GM10266 (cell line): ENCODE results near the gene GOLT1B.
"Not testable (repeated sequence)": the region's sequence is repeated elsewhere in the genome, so short reads cannot be mapped to it uniquely, and the experiment has no call there.

Experiments
- DNase-seq: peaks from one replicate; pipeline ENCODE4 v3.0.0; 2012; ENCODE audit errors: extremely low spot score
- TF ChIP-seq, protein P1 (sequence below): IDR thresholded peaks from 2 replicates; pipeline ENCODE4 v1.5.1; 2012; ENCODE audit warnings: mild to moderate bottlenecking, low read depth; ENCODE audit not compliant: control insufficient read depth, insufficient read depth; ENCODE audit errors: missing control alignments

GOLT1B gene

DNA sequence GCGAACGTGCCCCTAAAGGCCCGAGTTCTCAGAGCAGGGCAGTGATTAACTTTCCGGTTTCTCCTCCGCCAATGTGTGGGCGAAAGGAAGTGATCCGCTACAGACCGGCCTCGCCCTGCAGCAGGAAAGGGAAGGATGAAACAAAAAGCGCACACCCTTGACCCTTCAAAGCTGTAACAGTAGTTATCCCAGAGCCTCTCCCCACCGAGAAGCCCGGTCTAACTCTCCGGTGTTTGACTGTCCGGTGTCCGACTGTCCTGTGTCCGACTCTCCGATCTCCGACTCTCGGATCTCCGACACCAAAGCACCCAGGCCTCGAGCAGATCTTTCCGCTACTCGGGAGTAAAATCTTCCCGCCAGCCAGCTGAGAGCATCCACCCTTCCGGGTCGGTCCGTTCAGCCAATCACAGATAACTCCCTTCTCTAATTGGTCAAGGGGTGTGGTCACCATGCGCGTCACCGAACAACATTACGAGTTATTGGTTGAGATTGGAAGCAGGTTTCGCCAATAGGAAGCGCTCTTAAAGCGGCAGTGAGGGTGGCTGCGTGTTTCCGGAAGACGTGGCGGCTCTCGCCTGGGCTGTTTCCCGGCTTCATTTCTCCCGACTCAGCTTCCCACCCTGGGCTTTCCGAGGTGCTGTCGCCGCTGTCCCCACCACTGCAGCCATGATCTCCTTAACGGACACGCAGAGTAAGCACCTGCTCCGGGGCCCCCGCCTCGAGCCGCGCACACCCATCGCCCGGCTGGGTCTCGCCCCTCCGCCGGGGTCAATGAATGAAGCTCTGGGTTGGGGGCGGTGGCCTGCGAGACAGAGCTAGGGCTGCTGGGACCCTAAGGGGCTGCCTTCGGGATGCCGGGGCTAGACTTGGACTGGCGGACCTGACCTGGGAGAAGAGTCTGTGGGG is at the start of gene GOLT1B, which contains the start of gene RECQL:
Gene GOLT1B (plus strand): TSS at position 532 of the 906 bp plus-strand sequence. CDS start 135 bp downstream, at position 667.
Gene RECQL (minus strand): TSS at position 378 of the 906 bp plus-strand sequence. CDS start 2,065 bp downstream, outside the sequence.
- TF ChIP-seq, protein P1, sequence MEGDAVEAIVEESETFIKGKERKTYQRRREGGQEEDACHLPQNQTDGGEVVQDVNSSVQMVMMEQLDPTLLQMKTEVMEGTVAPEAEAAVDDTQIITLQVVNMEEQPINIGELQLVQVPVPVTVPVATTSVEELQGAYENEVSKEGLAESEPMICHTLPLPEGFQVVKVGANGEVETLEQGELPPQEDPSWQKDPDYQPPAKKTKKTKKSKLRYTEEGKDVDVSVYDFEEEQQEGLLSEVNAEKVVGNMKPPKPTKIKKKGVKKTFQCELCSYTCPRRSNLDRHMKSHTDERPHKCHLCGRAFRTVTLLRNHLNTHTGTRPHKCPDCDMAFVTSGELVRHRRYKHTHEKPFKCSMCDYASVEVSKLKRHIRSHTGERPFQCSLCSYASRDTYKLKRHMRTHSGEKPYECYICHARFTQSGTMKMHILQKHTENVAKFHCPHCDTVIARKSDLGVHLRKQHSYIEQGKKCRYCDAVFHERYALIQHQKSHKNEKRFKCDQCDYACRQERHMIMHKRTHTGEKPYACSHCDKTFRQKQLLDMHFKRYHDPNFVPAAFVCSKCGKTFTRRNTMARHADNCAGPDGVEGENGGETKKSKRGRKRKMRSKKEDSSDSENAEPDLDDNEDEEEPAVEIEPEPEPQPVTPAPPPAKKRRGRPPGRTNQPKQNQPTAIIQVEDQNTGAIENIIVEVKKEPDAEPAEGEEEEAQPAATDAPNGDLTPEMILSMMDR, result no peak
- DNase-seq, result peak; percentile 90

- no peak for DNase-seq
- TF ChIP-seq, protein P1, result no peak
These were observed 48.2 kb upstream of the GOLT1B start for GRCh38 chr12:21453312-21453852.

- no peak for DNase-seq
- TF ChIP-seq, protein P1, result no peak
These were observed 45.3 kb upstream of the GOLT1B start for GRCh38 chr12:21456291-21456780.

DNA sequence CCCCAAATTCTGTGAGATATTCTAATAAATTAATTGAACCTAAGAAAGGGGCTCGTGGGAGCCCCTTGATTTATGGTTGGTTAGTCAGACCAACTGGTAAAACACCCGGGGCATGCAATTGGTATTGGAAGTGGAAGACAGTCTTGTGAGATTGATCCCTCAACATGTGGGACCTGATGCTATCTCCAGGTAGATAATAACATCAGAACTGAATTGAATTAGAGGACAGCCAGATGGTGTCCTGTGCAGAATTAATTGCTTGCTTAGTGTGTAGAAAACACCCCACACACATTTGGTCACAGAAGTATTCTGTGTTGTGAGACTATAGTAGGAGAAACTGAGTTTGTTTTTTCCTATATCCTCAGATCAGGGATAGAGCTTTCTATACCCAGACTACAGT is 42.1 kb upstream of the GOLT1B start:
- no peak for DNase-seq
- TF ChIP-seq, protein P1, result no peak

GRCh38 chr12:21467334-21467733 is 34.3 kb upstream of the GOLT1B start:
- not testable (repeated sequence) for DNase-seq

DNA sequence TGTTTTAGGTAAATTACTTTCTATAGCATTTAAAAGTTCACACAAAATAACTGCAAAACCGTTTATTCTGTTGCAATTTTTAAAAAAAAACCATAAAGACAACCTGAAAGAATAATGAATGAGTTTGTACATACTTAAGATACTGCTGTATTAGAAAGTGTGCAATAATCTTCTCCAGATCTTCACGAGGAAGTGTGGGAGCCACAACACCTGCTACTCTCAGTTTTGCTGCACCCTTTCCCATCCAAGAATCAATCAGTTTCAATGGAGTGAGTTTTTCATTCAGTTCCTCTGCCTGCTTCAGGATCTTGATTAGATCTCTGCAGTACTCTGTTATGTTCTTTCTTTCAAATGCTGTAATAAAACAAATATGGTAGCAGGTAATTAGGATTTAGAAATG is 30.3 kb upstream of the GOLT1B start:
- no peak for DNase-seq
- TF ChIP-seq, protein P1, result no peak

- TF ChIP-seq, protein P1, result no peak
- no peak for DNase-seq
These were observed 29.3 kb upstream of the GOLT1B start for GRCh38 chr12:21472197-21472823.
